Testis (tissue), 2 donors: ENCODE measurements around the gene RAB22A.

ENCODE experiments used
- CTCF ChIP-seq, 3 experiments: fragments of 450-650 bp in 2 of 3; fragments of 200-600 bp in 1 of 3; sonication (generic) in 1 of 3; IDR thresholded peaks; one replicate each; pipeline ENCODE4 v1.5.1; 2016 to 2019; ENCODE audit warnings: antibody characterized with exemption in 3 of 3, mild to moderate bottlenecking in 2 of 3, moderate library complexity in 1 of 3
- POLR2A ChIP-seq: fragments of 450-650 bp; IDR thresholded peaks from one replicate; pipeline ENCODE4 v1.6.1; 2017; ENCODE audit warnings: antibody characterized with exemption, mild to moderate bottlenecking, moderate library complexity

- TF ChIP-seq CTCF (IDR thresholded peaks at IDR 0.05) (no peak), POLR2A (no peak)
Measured at GRCh38 chr20:58297394-58297793, 12.1 kb upstream of the RAB22A start.
